NCI-H1930 (cell line): ENCODE data around the gene PML.

Source experiments
- DNase-seq, 2 experiments: peaks; one replicate each; lab custom pipeline; 2025; lab: John Stamatoyannopoulos, UW

PML gene

GRCh38 chr15:74008901-74009300 is 14.4 kb downstream of the PML start:
- DNase-seq = no peak

GRCh38 chr15:74010929-74011540 is 16.5 kb downstream of the PML start:
- no peak for DNase-seq

- DNase-seq = no peak
Measured at GRCh38 chr15:74011610-74012009, 17.1 kb downstream of the PML start.

GRCh38 chr15:74013374-74013894 is 18.9 kb downstream of the PML start:
- no peak for DNase-seq

- DNase-seq = no peak
Measured at GRCh38 chr15:74019734-74020133, 25.2 kb downstream of the PML start.

GRCh38 chr15:74022706-74023470 is 28.4 kb downstream of the PML start:
- no peak for DNase-seq

- no peak for DNase-seq
Measured at GRCh38 chr15:74024687-74025086, 30.2 kb downstream of the PML start.

- no peak for DNase-seq
Measured at GRCh38 chr15:74025436-74025835, 30.9 kb downstream of the PML start.

GRCh38 chr15:74027688-74028087 is 33.2 kb downstream of the PML start:
- no peak for DNase-seq

- DNase-seq = no peak
Measured at GRCh38 chr15:74028646-74029045, 34.1 kb downstream of the PML start.

GRCh38 chr15:74032046-74032445 is 37.5 kb downstream of the PML start:
- DNase-seq = no peak

GRCh38 chr15:74032606-74033561 is 38.4 kb downstream of the PML start:
- DNase-seq = no peak

GRCh38 chr15:74034206-74034755 is 39.8 kb downstream of the PML start:
- no peak for DNase-seq

GRCh38 chr15:74035121-74036017 is 40.9 kb downstream of the PML start:
- DNase-seq = no peak

GRCh38 chr15:74036271-74037170 is 42.0 kb downstream of the PML start:
- DNase-seq = no peak

GRCh38 chr15:74037171-74038117 is 42.9 kb downstream of the PML start:
- no peak for DNase-seq

GRCh38 chr15:74038707-74039655 is 44.5 kb downstream of the PML start:
- no peak for DNase-seq

- no peak for DNase-seq
Measured at GRCh38 chr15:74039656-74040010, 45.1 kb downstream of the PML start.
